Transverse colon (tissue), 4 donors: Measurements from ENCODE around the gene A4GALT.

Source experiments
- CTCF ChIP-seq, 5 experiments: fragments of 200-600 bp in 3 of 5; fragments of 450-650 bp in 2 of 5; sonication (generic) in 3 of 5; IDR thresholded peaks; 1 replicate in 2 of 5; 2 replicates in 3 of 5; pipeline ENCODE4 v1.5.1; 2016 to 2017; ENCODE audit warnings: antibody characterized with exemption in 5 of 5, inconsistent platforms in 3 of 5, mild to moderate bottlenecking in 2 of 5, moderate library complexity in 1 of 5
- EP300 ChIP-seq: sonication (generic); formaldehyde crosslinking; IDR thresholded peaks from one replicate; pipeline ENCODE4 v1.6.1; 2017; ENCODE audit warnings: antibody characterized with exemption, low read depth
- POLR2A ChIP-seq: fragments of 450-650 bp; IDR thresholded peaks from one replicate; pipeline ENCODE4 v1.6.1; 2016; ENCODE audit warnings: antibody characterized with exemption, mild to moderate bottlenecking, moderate library complexity
- POLR2AphosphoS5 ChIP-seq, 3 donors: sonication (generic); formaldehyde crosslinking; IDR thresholded peaks; one replicate each; pipeline ENCODE4 v1.6.1; 2016; ENCODE audit warnings: antibody characterized with exemption in 3 of 3

GRCh38 chr22:42642806-42643633 lies 77.7 kb downstream of the A4GALT start:
- TF ChIP-seq CTCF (IDR thresholded peaks at IDR 0.05) (no peak), EP300 (no peak), POLR2AphosphoS5 (IDR thresholded peaks at IDR 0.05) (no peak), POLR2A (no peak)
